ENCODE results near the gene ZNF853.
"Not testable (repeated sequence)": the region's sequence is repeated elsewhere in the genome, so short reads cannot be mapped to it uniquely, and the experiment has no call there.

The ZNF853 gene

GRCh38 chr7:6614953-6615722 lies at the start of gene ZNF853:
Gene ZNF853 (plus strand): TSS chr7:6615610. CDS start chr7:6616175, 565 bp downstream.
- no peak for DNase-seq (ENCODE audit: low read depth)

- no peak for DNase-seq (ENCODE audit: low read depth)
Observed at GRCh38 chr7:6565655-6566054, 49.8 kb upstream of the ZNF853 start.

- DNase-seq (ENCODE audit: low read depth): no peak
Observed at GRCh38 chr7:6567886-6568285, 47.5 kb upstream of the ZNF853 start.

- no peak for DNase-seq (ENCODE audit: low read depth)
Observed at GRCh38 chr7:6571160-6571779, 44.1 kb upstream of the ZNF853 start.

GRCh38 chr7:6575281-6576023 lies 40.0 kb upstream of the ZNF853 start:
- DNase-seq (ENCODE audit: low read depth): no peak

GRCh38 chr7:6576024-6576866 lies 39.2 kb upstream of the ZNF853 start:
- DNase-seq (ENCODE audit: low read depth): no peak

- DNase-seq (ENCODE audit: low read depth): not testable (repeated sequence)
Observed at GRCh38 chr7:6576867-6577368, 38.5 kb upstream of the ZNF853 start.

GRCh38 chr7:6577369-6578113 lies 37.9 kb upstream of the ZNF853 start, which contains the start of gene ZDHHC4:
Gene ZDHHC4 (plus strand): TSS chr7:6577454. CDS start chr7:6580562, 3,108 bp downstream.
- DNase-seq (ENCODE audit: low read depth): peak; percentile 66

- no peak for DNase-seq (ENCODE audit: low read depth)
Observed at GRCh38 chr7:6578114-6579084, 37.0 kb upstream of the ZNF853 start.

GRCh38 chr7:6579446-6579845 lies 36.0 kb upstream of the ZNF853 start:
- DNase-seq (ENCODE audit: low read depth): no peak

GRCh38 chr7:6585746-6586432 lies 29.5 kb upstream of the ZNF853 start:
- DNase-seq (ENCODE audit: low read depth): not testable (repeated sequence)

GRCh38 chr7:6588566-6588965 lies 26.8 kb upstream of the ZNF853 start:
- DNase-seq (ENCODE audit: low read depth): no peak

- no peak for DNase-seq (ENCODE audit: low read depth)
Observed at GRCh38 chr7:6589151-6589828, 26.1 kb upstream of the ZNF853 start.

GRCh38 chr7:6589829-6590644 lies 25.4 kb upstream of the ZNF853 start, which contains the start of gene INTS15:
Gene INTS15 (plus strand): TSS chr7:6590021. CDS start chr7:6590284, 263 bp downstream.
- peak; percentile 53 for DNase-seq (ENCODE audit: low read depth)

- peak; percentile 25 for DNase-seq (ENCODE audit: low read depth)
Observed at GRCh38 chr7:6590645-6591110, 24.7 kb upstream of the ZNF853 start.

- DNase-seq (ENCODE audit: low read depth): no peak
Observed at GRCh38 chr7:6600093-6600492, 15.3 kb upstream of the ZNF853 start.

GRCh38 chr7:6604458-6604857 lies 11.0 kb upstream of the ZNF853 start:
- DNase-seq (ENCODE audit: low read depth): no peak
